ENCODE data around the gene TMPRSS6. TPM values are rescaled to one million over a fixed set of nuclear protein-coding genes. Genes with fewer than 3 reads are reported as not detected.

TMPRSS6 gene
- total and polyA plus RNA-seq, 2 donors (not counting 1 experiment from before 2014, with no cell fraction given), result not detected

- Histone ChIP-seq H3K4me1 (ENCODE audit: control insufficient read depth, extremely low read depth, insufficient read depth, low read length) (no peaks in the 10 kb centered on the region), H3K79me2 (ENCODE audit: control insufficient read depth, insufficient read depth, low read length) (no peaks in the 10 kb centered on the region), H3K27me3 (ENCODE audit: control insufficient read depth, insufficient read depth, low read length) (peaks cover 11% of the 10 kb centered on the region), H3K4me2 (ENCODE audit: extremely low read depth, insufficient read depth, low read length) (no peak overlapping the region), H3K9ac (ENCODE audit: insufficient read depth, low read length) (no peak overlapping the region), H2AFZ (ENCODE audit: low read length) (no peak overlapping the region), H3K4me3 (replicated peaks in 1 of 4; ENCODE audit: control extremely low read depth in 1 of 4, insufficient read depth in 1 of 4, low read depth in 3 of 4, low read length in 4 of 4) (no peak overlapping the region), H4K20me1 (ENCODE audit: control insufficient read depth, extremely low read depth, insufficient read depth, low read length) (no peaks in the 10 kb centered on the region), H3K27ac (ENCODE audit: insufficient read depth, low read length) (no peak overlapping the region), H3K36me3 (ENCODE audit: control insufficient read depth, insufficient read depth, low read length) (no peaks in the 10 kb centered on the region), H3K9me3 (ENCODE audit: control insufficient read depth, insufficient read depth, low read depth, low read length) (no peaks in the 10 kb centered on the region)
- TF ChIP-seq, protein P1, sequence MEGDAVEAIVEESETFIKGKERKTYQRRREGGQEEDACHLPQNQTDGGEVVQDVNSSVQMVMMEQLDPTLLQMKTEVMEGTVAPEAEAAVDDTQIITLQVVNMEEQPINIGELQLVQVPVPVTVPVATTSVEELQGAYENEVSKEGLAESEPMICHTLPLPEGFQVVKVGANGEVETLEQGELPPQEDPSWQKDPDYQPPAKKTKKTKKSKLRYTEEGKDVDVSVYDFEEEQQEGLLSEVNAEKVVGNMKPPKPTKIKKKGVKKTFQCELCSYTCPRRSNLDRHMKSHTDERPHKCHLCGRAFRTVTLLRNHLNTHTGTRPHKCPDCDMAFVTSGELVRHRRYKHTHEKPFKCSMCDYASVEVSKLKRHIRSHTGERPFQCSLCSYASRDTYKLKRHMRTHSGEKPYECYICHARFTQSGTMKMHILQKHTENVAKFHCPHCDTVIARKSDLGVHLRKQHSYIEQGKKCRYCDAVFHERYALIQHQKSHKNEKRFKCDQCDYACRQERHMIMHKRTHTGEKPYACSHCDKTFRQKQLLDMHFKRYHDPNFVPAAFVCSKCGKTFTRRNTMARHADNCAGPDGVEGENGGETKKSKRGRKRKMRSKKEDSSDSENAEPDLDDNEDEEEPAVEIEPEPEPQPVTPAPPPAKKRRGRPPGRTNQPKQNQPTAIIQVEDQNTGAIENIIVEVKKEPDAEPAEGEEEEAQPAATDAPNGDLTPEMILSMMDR (conservative IDR thresholded peaks at IDR 0.05 in 1 of 2, IDR thresholded peaks at IDR 0.05 in 1 of 2; ENCODE audit: low read depth in 1 of 2, low read length in 2 of 2), result no peak
- no peak for TF ChIP-seq EZH2 (IDR thresholded peaks at IDR 0.05; ENCODE audit: low read length, missing control alignments)
- DNase-seq (ENCODE audit: low read depth in 2 of 2), result no peak
These were observed 4.2 kb upstream of the TMPRSS6 start for GRCh38 chr22:37113757-37114156.

DNA sequence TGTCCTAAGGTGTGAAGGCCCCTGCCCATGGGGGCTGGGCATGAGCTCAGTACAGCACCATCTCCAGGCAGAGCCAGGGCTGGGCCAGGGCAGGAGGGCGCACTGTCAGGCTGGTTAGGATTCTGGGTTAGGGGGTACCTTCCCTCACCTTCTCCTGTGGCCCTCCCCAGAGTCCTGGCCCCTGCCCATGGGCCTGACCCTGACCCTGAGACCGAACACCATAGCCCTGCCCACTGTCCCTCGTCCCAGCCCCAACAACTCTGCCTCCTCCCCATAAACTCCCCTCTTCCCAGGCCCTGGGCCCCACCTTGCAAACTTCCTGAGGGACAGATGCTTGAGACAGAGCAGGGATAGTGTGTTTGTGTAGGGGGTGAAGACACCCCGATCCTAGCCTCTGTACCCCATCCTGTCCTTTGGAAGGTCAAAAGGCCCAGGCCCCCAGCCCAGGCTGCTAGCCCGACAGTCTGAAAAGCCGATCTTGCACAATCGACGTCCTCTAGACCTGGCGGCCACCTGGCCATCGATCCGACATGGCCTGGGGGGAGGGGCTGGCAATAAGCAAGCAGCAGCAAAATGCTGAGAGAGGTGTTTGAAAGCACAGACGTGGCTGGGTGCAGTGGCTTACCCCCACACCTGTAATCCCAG lies 2.7 kb upstream of the TMPRSS6 start:
- Histone ChIP-seq H3K4me3 (replicated peaks in 1 of 4; ENCODE audit: control extremely low read depth in 1 of 4, insufficient read depth in 1 of 4, low read depth in 3 of 4, low read length in 4 of 4) (no peak overlapping the region), H2AFZ (ENCODE audit: low read length) (no peak overlapping the region), H3K79me2 (ENCODE audit: control insufficient read depth, insufficient read depth, low read length) (no peaks in the 10 kb centered on the region), H3K9me3 (ENCODE audit: control insufficient read depth, insufficient read depth, low read depth, low read length) (no peaks in the 10 kb centered on the region), H3K4me1 (ENCODE audit: control insufficient read depth, extremely low read depth, insufficient read depth, low read length) (no peaks in the 10 kb centered on the region), H3K27ac (ENCODE audit: insufficient read depth, low read length) (no peak overlapping the region), H3K4me2 (ENCODE audit: extremely low read depth, insufficient read depth, low read length) (no peak overlapping the region), H3K36me3 (ENCODE audit: control insufficient read depth, insufficient read depth, low read length) (no peaks in the 10 kb centered on the region), H3K9ac (ENCODE audit: insufficient read depth, low read length) (no peak overlapping the region), H3K27me3 (ENCODE audit: control insufficient read depth, insufficient read depth, low read length) (peaks cover 11% of the 10 kb centered on the region), H4K20me1 (ENCODE audit: control insufficient read depth, extremely low read depth, insufficient read depth, low read length) (no peaks in the 10 kb centered on the region)
- DNase-seq (ENCODE audit: low read depth in 2 of 2), result no peak
- TF ChIP-seq, protein P1 (conservative IDR thresholded peaks at IDR 0.05 in 1 of 2, IDR thresholded peaks at IDR 0.05 in 1 of 2; ENCODE audit: low read depth in 1 of 2, low read length in 2 of 2), result no peak
- TF ChIP-seq EZH2 (IDR thresholded peaks at IDR 0.05; ENCODE audit: low read length, missing control alignments), result no peak

GRCh38 chr22:37111156-37111717 lies 1.7 kb upstream of the TMPRSS6 start:
- H3K79me2 ChIP-seq (ENCODE audit: control insufficient read depth, insufficient read depth, low read length), result no peaks in the 10 kb centered on the region
- no peak overlapping the region for H2AFZ ChIP-seq (ENCODE audit: low read length)
- no peaks in the 10 kb centered on the region for H3K9me3 ChIP-seq (ENCODE audit: control insufficient read depth, insufficient read depth, low read depth, low read length)
- H3K4me1 ChIP-seq (ENCODE audit: control insufficient read depth, extremely low read depth, insufficient read depth, low read length), result no peaks in the 10 kb centered on the region
- no peak overlapping the region for H3K4me3 ChIP-seq (replicated peaks in 1 of 4; ENCODE audit: control extremely low read depth in 1 of 4, insufficient read depth in 1 of 4, low read depth in 3 of 4, low read length in 4 of 4)
- H3K4me2 ChIP-seq (ENCODE audit: extremely low read depth, insufficient read depth, low read length), result no peak overlapping the region
- no peak overlapping the region for H3K9ac ChIP-seq (ENCODE audit: insufficient read depth, low read length)
- no peak for DNase-seq (ENCODE audit: low read depth in 2 of 2)
- no peak for TF ChIP-seq EZH2 (IDR thresholded peaks at IDR 0.05; ENCODE audit: low read length, missing control alignments)
- TF ChIP-seq, protein P1 (conservative IDR thresholded peaks at IDR 0.05 in 1 of 2, IDR thresholded peaks at IDR 0.05 in 1 of 2; ENCODE audit: low read depth in 1 of 2, low read length in 2 of 2), result no peak
- no peak overlapping the region for H3K27ac ChIP-seq (ENCODE audit: insufficient read depth, low read length)
- no peaks in the 10 kb centered on the region for H4K20me1 ChIP-seq (ENCODE audit: control insufficient read depth, extremely low read depth, insufficient read depth, low read length)
- H3K36me3 ChIP-seq (ENCODE audit: control insufficient read depth, insufficient read depth, low read length), result no peaks in the 10 kb centered on the region
- peaks cover 11% of the 10 kb centered on the region for H3K27me3 ChIP-seq (ENCODE audit: control insufficient read depth, insufficient read depth, low read length)
